KOPT-K1 (cell line): ENCODE results near the gene CLK4.

Source experiments
- H3K27ac ChIP-seq: fragments of 200-600 bp; sonication (generic); 2 replicates; pipeline ENCODE4 v1.5.1; 2016; ENCODE audit warnings: antibody characterized with exemption, mild to moderate bottlenecking, low read depth, low read length; ENCODE audit not compliant: poor library complexity, severe bottlenecking
- H3K36me3 ChIP-seq: fragments of 200-600 bp; sonication (generic); 2 replicates; pipeline ENCODE4 v1.5.1; 2017; ENCODE audit warnings: antibody characterized with exemption, mild to moderate bottlenecking, low read length, moderate library complexity; ENCODE audit not compliant: insufficient read depth
- H3K9me3 ChIP-seq: fragments of 200-600 bp; sonication (generic); 2 replicates; pipeline ENCODE4 v1.5.1; 2017; ENCODE audit warnings: antibody characterized with exemption, low read length, mild to moderate bottlenecking; ENCODE audit not compliant: insufficient read depth, poor library complexity, severe bottlenecking

Gene CLK4

DNA sequence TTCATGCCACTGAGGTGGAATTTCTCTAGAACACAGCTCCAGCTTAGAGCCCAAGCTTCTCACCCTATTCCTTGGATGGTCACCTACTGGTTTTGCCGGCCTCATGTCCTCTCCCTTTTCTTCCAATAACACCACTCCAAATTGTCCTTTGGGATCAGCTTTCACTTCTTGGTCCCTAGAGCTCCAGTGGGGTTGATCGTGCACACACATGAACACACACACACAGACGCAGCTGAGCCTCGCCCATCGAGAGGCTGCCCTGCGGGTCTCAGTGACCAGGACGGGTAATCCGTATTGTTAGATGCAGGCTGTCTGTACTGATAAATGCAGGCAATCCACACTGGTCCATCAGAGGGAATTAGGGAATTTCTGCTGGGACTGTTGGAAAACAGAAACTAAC, 43.6 kb downstream of the CLK4 start:
- peaks cover 6% of the 10 kb centered on the region for H3K9me3 ChIP-seq
- no peaks in the 10 kb centered on the region for H3K36me3 ChIP-seq
- H3K27ac ChIP-seq: no peak overlapping the region

- no peaks in the 10 kb centered on the region for H3K36me3 ChIP-seq
These were observed 44.6 kb downstream of the CLK4 start for GRCh38 chr5:178582291-178582690.

GRCh38 chr5:178581621-178582020, 45.2 kb downstream of the CLK4 start:
- H3K27ac ChIP-seq: no peak overlapping the region
- peaks cover 6% of the 10 kb centered on the region for H3K9me3 ChIP-seq
- no peaks in the 10 kb centered on the region for H3K36me3 ChIP-seq

More at GRCh38 chr5:178582291-178582690, 44.6 kb downstream of the CLK4 start:
- peaks cover 6% of the 10 kb centered on the region for H3K9me3 ChIP-seq
- H3K27ac ChIP-seq: no peak overlapping the region

- no peak overlapping the region for H3K27ac ChIP-seq
- H3K9me3 ChIP-seq: peaks cover 3% of the 10 kb centered on the region
- H3K36me3 ChIP-seq: no peaks in the 10 kb centered on the region
These were observed 46.4 kb downstream of the CLK4 start for GRCh38 chr5:178580271-178580955.

- peaks cover under 1% of the 10 kb centered on the region for H3K9me3 ChIP-seq
- H3K27ac ChIP-seq: no peak overlapping the region
- no peaks in the 10 kb centered on the region for H3K36me3 ChIP-seq
These were observed 48.9 kb downstream of the CLK4 start for GRCh38 chr5:178577944-178578343.

GRCh38 chr5:178577376-178577839, 49.4 kb downstream of the CLK4 start:
- no peaks in the 10 kb centered on the region for H3K36me3 ChIP-seq
- H3K27ac ChIP-seq: no peak overlapping the region
- peaks cover 6% of the 10 kb centered on the region for H3K9me3 ChIP-seq

GRCh38 chr5:178576591-178577351, 50.1 kb downstream of the CLK4 start:
- H3K27ac ChIP-seq: no peak overlapping the region
- H3K36me3 ChIP-seq: no peaks in the 10 kb centered on the region
- peaks cover 9% of the 10 kb centered on the region for H3K9me3 ChIP-seq

DNA sequence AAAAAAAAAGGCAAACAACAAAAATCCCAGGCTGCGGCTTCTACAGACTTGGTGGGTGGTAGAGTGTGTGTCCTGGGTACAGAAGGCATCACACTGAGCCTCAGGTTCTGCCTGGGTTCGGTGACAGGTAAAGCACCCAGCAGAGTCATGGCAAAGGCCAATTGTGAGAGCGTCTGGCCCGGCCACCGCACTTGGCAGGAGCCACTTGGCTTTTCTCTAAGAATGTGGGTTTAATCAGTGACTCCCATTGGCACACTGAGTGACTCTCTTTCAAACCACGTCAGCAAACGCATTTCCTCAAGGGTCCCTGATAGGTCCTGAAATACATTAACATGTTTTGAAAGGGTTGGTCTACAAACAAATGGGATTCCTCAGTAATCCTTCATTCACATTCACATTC, 53.6 kb downstream of the CLK4 start:
- Histone ChIP-seq H3K27ac (no peak overlapping the region), H3K36me3 (no peaks in the 10 kb centered on the region), H3K9me3 (peaks cover 9% of the 10 kb centered on the region)

- Histone ChIP-seq H3K36me3 (no peaks in the 10 kb centered on the region), H3K9me3 (peaks cover 9% of the 10 kb centered on the region), H3K27ac (no peak overlapping the region)
These were observed 54.2 kb downstream of the CLK4 start for GRCh38 chr5:178572617-178573016.

- Histone ChIP-seq H3K36me3 (no peaks in the 10 kb centered on the region), H3K27ac (no peak overlapping the region), H3K9me3 (peaks cover 9% of the 10 kb centered on the region)
These were observed 57.4 kb downstream of the CLK4 start for GRCh38 chr5:178569485-178569884.

DNA sequence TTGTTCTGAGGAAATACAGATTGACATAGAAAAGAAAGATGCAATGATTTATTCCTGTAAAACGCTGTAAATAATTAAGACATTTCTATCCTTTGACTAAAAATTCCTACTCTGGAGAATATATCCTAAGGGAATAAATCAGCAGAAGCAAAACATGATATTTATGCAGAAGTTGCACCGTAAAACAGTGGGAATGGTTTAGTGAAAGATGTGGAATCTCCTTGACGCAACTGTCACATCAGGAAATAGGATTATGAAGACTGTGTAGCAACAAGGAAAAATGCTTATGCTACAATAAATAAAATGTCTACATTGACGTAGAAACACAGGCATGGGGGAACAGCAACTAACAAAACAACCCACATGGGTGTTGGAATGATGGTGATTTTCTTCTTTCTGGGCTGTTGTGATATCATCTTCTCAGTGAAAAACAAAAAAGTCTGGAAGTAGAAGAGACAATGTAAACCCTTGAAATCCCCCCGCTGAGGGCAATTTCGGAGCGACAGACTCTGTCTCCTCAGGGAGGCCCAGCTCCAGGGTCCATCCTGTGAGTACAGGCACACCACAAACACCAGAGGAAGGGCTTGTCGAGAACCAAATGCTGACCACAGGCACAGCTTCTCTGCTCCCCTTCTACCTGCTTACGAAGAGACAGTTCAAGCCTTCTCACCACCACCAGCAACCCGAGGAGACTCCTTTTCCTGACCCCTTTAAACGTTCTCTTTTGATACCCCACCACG, 61.9 kb downstream of the CLK4 start:
- Histone ChIP-seq H3K36me3 (no peaks in the 10 kb centered on the region), H3K27ac (no peak overlapping the region), H3K9me3 (no peaks in the 10 kb centered on the region)

DNA sequence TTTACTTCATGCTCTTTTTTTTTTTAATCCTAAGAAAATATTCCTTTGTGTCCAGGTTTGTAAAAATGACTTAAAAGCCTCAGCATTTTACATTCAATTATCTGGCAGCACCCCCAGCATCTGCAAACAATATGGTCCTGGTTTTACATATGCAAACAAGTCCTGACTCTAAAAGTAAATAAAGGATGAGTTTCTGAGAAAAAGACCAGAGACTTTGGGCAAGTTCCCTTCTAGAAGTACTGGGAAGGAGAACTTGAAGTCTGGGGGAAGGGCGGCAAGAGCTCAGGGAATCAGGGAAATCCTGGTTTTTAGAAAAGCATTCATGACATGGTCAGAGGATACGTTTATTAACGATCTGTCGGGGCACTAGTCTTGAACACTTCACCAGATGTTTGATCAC, 62.5 kb downstream of the CLK4 start:
- no peak overlapping the region for H3K27ac ChIP-seq
- no peaks in the 10 kb centered on the region for H3K36me3 ChIP-seq
- no peaks in the 10 kb centered on the region for H3K9me3 ChIP-seq

- no peak overlapping the region for H3K27ac ChIP-seq
- no peaks in the 10 kb centered on the region for H3K36me3 ChIP-seq
- no peaks in the 10 kb centered on the region for H3K9me3 ChIP-seq
These were observed 63.2 kb downstream of the CLK4 start for GRCh38 chr5:178563621-178564020.

- no peaks in the 10 kb centered on the region for H3K36me3 ChIP-seq
- H3K9me3 ChIP-seq: no peaks in the 10 kb centered on the region
- no peak overlapping the region for H3K27ac ChIP-seq
These were observed 65.0 kb downstream of the CLK4 start for GRCh38 chr5:178561746-178562264.

DNA sequence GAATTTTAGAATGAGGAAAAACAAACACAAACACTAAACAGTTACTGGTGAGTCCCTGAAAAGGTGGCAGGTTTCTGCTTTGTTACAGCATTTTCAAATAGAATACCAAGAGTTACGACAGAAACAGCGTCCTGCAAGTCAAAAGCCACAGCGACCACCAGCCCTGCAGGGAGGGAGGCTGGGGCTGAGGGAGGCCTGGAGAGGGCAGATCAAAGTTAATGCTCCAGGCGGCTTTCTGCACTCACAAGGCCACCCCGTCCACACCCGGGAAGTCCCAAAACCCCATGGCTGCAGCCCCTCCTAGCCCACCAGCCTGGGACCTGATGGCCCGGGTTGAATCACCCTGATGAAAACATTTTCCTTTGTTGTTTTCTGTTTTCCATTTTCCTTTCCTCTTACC, 65.9 kb downstream of the CLK4 start:
- Histone ChIP-seq H3K27ac (no peak overlapping the region), H3K9me3 (no peaks in the 10 kb centered on the region), H3K36me3 (no peaks in the 10 kb centered on the region)
